ENCODE data around the gene AP1B1.

The AP1B1 gene

GRCh38 chr22:29328566-29329500 lies 59.5 kb downstream of the AP1B1 start:
- TF ChIP-seq CTCF (IDR thresholded peaks at IDR 0.05; ENCODE audit: control insufficient read depth, extremely low read depth, insufficient read depth), result no peak
- DNase-seq (ENCODE audit: low read depth), result no peak
- H3K4me3 ChIP-seq (ENCODE audit: low read depth, low read length), result no peak overlapping the region

GRCh38 chr22:29328055-29328454 lies 60.3 kb downstream of the AP1B1 start:
- TF ChIP-seq CTCF (IDR thresholded peaks at IDR 0.05; ENCODE audit: control insufficient read depth, extremely low read depth, insufficient read depth), result no peak
- DNase-seq (ENCODE audit: low read depth), result no peak
- H3K4me3 ChIP-seq (ENCODE audit: low read depth, low read length), result no peak overlapping the region

- DNase-seq (ENCODE audit: low read depth), result no peak
- TF ChIP-seq CTCF (IDR thresholded peaks at IDR 0.05; ENCODE audit: control insufficient read depth, extremely low read depth, insufficient read depth), result no peak
- no peak overlapping the region for H3K4me3 ChIP-seq (ENCODE audit: low read depth, low read length)
These were observed 61.1 kb downstream of the AP1B1 start for GRCh38 chr22:29327089-29327764.

- no peak for TF ChIP-seq CTCF (IDR thresholded peaks at IDR 0.05; ENCODE audit: control insufficient read depth, extremely low read depth, insufficient read depth)
- no peak overlapping the region for H3K4me3 ChIP-seq (ENCODE audit: low read depth, low read length)
- DNase-seq (ENCODE audit: low read depth), result no peak
These were observed 61.9 kb downstream of the AP1B1 start for GRCh38 chr22:29326481-29326880.

- TF ChIP-seq CTCF (IDR thresholded peaks at IDR 0.05; ENCODE audit: control insufficient read depth, extremely low read depth, insufficient read depth), result no peak
- DNase-seq (ENCODE audit: low read depth), result no peak
- H3K4me3 ChIP-seq (ENCODE audit: low read depth, low read length), result no peak overlapping the region
These were observed 62.5 kb downstream of the AP1B1 start for GRCh38 chr22:29325785-29326315.

- DNase-seq (ENCODE audit: low read depth), result no peak
- H3K4me3 ChIP-seq (ENCODE audit: low read depth, low read length), result no peak overlapping the region
- TF ChIP-seq CTCF (IDR thresholded peaks at IDR 0.05; ENCODE audit: control insufficient read depth, extremely low read depth, insufficient read depth), result no peak
These were observed 63.0 kb downstream of the AP1B1 start for GRCh38 chr22:29325356-29325755.
